Epidermal melanocyte (primary cell): ENCODE data around the gene GALNT17.

Experiments
- DNase-seq: peaks from one replicate; pipeline ENCODE4 v3.0.0; 2011; ENCODE audit warnings: low spot score; ENCODE audit not compliant: insufficient read length

Gene GALNT17

GRCh38 chr7:71386152-71386785 lies 254.3 kb downstream of the GALNT17 start:
- no peak for DNase-seq

- DNase-seq: no peak
These were observed 256.2 kb downstream of the GALNT17 start for GRCh38 chr7:71388181-71388580.

GRCh38 chr7:71389976-71390375 lies 258.0 kb downstream of the GALNT17 start:
- no peak for DNase-seq

- DNase-seq: no peak
These were observed 261.7 kb downstream of the GALNT17 start for GRCh38 chr7:71393661-71394060.

DNA sequence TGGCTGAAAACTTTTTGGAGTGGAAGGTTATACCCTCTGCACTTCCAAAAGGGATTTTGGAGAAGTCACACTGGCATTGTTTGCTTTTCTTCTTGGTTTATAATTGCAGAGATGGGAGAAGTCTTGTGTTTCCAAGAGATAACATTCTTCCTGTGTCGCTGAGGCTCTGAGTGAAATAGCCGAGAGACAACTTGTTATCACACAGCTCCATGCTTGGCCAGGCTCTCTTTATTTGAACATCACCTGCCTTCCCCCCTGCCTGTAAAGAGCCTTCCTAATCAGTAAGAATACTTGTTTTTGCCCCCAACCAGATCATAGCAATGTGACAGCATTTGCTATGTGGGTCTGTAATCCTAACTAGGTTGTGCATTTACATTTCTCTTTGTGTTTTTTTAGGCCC lies 270.7 kb downstream of the GALNT17 start:
- DNase-seq: no peak

DNA sequence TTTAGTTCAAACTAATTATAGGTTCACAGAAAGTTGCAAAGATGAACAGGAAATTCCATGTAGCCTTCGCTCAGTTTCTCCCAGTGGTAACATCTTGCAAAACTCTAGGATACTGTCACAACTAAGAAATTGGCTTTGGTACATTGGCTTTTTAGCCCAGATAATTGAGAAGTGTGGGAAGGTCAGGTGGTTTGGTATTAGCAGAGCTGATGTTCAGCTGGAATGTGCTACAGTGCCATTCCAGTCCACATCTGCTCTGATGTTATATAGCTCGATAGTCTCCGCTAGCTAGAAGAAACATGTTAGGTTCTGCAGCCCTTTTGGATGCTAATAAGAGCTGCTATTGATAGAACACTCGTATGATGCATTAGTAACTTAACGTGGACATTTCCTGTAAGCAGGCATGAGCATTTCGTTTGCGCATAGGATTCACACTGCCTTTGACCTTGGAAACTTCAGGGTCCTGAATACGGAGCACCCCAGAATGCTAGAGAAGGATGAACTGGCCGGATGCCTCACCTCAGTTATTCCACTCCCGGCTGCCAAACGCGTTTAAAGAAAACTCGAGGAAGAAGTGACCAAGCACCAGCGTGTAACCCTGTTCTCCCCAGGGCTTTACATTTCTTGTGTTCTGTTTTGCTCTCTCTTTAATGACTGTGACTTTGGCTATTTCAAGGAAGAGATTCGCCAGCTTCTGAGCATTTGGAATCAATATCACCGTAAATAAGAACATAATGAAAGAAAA lies 271.4 kb downstream of the GALNT17 start:
- DNase-seq: no peak

GRCh38 chr7:71404726-71405345 lies 272.9 kb downstream of the GALNT17 start:
- DNase-seq: no peak

DNA sequence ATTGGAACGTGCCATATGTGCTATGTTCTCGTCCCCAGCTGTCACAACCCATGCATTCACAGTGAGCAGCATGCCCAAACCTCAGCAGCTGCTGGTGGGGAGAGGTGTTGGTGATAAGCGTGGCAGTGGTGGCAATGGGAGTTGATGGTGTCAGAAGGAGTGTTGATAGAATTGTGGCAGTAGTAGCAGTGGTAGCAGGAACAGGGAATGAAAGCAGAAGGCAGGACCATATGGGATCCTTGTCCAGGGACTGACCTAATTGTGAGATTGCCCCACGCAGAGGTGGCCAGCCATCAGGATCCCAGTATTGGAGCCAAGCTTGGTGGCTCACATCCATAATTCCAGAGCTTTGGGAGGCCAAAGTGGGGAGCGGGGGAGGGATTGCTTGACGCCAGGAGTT lies 276.3 kb downstream of the GALNT17 start:
- no peak for DNase-seq

GRCh38 chr7:71409550-71410157 lies 277.7 kb downstream of the GALNT17 start:
- no peak for DNase-seq

- no peak for DNase-seq
These were observed 279.5 kb downstream of the GALNT17 start for GRCh38 chr7:71411475-71411874.

GRCh38 chr7:71414490-71414889 lies 282.5 kb downstream of the GALNT17 start:
- DNase-seq: no peak

- DNase-seq: no peak
These were observed 287.8 kb downstream of the GALNT17 start for GRCh38 chr7:71419546-71420337.

GRCh38 chr7:71422104-71422503 lies 290.2 kb downstream of the GALNT17 start:
- DNase-seq: no peak

DNA sequence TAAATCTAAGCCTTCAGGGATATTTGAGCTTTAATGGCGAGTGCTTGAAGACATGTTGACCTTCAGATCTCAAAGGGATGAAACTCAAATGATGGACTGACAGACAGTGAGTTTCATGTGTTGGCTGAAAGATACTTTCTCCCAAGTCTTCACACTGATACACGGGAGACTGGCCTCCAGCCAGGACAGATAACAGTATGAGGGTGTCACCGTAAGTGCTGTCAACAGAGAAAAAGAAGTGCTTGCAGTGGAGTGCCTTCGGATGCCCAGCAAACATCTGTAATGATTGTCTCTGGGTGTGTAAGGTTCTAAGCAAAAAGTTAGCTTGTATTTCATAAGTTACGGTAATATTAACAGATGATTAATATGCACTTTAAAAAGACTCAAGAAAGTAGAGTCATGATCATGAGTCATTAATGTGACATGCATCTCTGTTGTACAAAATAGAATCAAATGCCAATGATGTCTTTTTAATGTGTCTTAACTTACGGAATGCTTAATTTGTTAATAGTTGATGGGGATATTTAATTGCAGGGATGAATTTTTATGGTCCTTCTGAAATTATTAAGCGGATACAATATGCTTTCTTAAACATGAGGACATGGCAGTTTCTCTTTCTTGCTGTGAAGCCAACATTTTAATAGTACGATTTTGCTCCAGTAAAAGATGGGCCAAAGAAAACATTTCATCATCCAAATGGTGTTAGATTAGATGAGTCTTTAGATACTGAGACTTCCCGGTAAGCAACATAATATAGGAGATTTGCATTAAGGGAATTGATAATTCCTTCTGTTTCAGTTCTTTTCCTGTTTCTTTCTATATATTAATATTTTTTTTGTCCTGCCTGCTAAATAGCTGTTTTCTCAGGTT lies 292.5 kb downstream of the GALNT17 start:
- no peak for DNase-seq

- no peak for DNase-seq
These were observed 297.1 kb downstream of the GALNT17 start for GRCh38 chr7:71429083-71429482.

GRCh38 chr7:71430246-71430645 lies 298.3 kb downstream of the GALNT17 start:
- DNase-seq: no peak

DNA sequence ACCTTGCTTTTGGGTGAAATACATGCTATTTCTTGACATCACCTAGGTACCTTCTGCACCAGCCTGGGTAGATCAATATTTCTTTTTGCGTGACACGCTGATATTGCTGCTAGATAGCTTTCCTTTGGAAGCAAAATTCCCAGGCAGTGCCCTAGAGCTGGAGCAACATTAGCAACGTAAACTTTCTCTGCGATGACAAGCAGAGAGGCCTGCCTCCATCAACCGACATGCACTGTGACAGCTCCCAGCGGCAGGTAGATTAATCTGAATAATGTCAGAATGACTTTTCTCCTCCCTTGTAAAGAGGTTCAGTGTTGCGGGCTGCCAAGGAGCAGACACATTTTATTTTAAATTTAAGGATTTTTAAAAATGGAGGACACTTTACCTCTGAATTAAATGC lies 307.4 kb downstream of the GALNT17 start:
- no peak for DNase-seq

DNA sequence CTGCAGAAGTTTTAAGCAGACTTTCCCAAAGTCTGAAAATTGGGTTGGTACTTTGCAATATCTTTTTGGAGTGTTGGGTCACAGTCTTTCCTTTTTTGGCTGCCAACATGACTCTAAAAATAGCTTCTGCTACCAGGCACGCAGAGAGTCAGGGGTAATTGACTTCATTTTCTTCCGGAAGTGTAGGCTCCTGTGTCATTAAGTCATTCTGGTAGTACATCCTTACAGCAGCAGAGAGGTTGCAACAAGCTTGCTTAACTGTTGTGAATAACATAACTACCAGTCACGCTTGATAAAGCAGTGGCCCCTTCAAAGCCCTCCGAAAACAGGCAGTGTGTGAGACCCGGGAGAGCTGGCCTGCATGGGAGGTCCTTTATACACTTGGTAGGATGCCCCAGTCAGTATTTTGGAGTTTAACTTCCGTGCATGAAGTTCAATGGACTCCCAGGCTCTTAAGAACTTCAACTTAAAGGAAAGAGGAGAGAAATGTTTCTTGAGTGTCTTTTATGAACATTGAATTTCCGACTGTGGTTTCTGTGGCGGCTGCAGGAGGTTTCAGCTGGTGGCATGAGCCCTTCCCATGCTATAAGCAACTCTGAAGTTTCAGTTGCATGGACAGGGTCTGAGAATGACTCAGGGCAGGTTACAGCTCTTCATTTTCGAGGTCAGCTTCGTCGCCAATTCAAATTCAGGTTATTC lies 310.7 kb downstream of the GALNT17 start:
- DNase-seq: no peak

DNA sequence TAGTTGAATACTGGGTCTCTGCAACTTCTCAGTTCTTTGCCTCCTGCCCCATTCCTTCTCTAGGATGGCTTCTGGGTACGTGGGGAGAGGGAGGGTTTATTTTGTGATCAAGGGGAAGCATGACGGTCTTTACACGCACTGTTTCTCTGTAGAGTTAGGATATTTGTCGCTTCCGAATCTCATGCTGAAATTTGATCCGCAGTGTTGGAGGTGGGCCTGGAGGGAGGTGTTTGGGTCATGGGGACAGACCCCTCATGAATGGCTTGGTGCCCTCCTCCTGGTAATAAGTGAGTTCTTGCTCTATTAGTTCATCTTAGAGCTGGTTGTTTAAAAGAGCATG lies 311.2 kb downstream of the GALNT17 start:
- no peak for DNase-seq

DNA sequence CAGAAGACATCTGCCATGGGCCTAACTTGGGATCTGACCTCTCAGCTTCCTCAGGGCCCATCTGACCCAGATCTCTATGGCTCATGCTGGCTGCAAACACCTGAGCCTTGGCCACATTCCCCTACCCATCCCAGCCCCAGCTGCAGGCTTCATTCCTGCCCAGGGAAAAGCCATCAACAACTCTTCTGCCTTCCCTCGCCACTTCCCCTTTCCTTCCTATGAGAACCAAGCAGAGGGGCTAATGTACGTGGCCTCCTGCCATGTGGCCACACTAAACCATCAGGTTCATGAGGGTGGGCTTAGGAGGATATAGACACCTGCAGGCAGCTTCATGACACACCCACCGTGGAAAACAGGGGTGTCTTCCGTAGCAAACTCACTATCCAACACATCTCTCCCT lies 312.2 kb downstream of the GALNT17 start:
- DNase-seq: no peak
